Thyroid gland (tissue), 4 donors: Measurements from ENCODE around the gene RSRC1.

ENCODE experiments used
- CTCF ChIP-seq, 6 experiments: fragments of 200-600 bp in 3 of 6; fragments of 450-650 bp in 3 of 6; sonication (generic) in 3 of 6; IDR thresholded peaks; one replicate each; pipeline ENCODE4 v1.5.1; 2016 to 2019; ENCODE audit warnings: antibody characterized with exemption in 6 of 6, mild to moderate bottlenecking in 2 of 6, inconsistent platforms in 1 of 6, moderate library complexity in 1 of 6
- POLR2A ChIP-seq, 2 donors: fragments of 450-650 bp; IDR thresholded peaks; one replicate each; pipeline ENCODE4 v1.6.1; 2017; ENCODE audit warnings: antibody characterized with exemption in 2 of 2, mild to moderate bottlenecking in 2 of 2, moderate library complexity in 1 of 2

- TF ChIP-seq CTCF (IDR thresholded peaks at IDR 0.05) (no peak), POLR2A (IDR thresholded peaks at IDR 0.05) (no peak)
Observed at GRCh38 chr3:158453004-158453403, 343.1 kb downstream of the RSRC1 start.
